Duodenal mucosa (tissue), 2 donors: ENCODE results near the gene SCN5A.

Experiments
- H3K27ac ChIP-seq: one replicate; pipeline ENCODE4 v1.7.0; 2013; ENCODE audit warnings: low read depth, low read length
- H3K27me3 ChIP-seq, 2 donors: one replicate each; pipeline ENCODE4 v1.7.0; 2013; ENCODE audit warnings: low read length in 2 of 2, control low read depth in 1 of 2; ENCODE audit not compliant: insufficient read depth in 2 of 2, control insufficient read depth in 1 of 2
- H3K36me3 ChIP-seq, 2 donors: one replicate each; pipeline ENCODE4 v1.7.0; 2013; ENCODE audit warnings: low read length in 2 of 2, control low read depth in 1 of 2; ENCODE audit not compliant: insufficient read depth in 2 of 2, control insufficient read depth in 1 of 2
- H3K4me1 ChIP-seq, 2 donors: one replicate each; pipeline ENCODE4 v1.7.0; 2013; ENCODE audit warnings: low read length in 2 of 2, control low read depth in 1 of 2; ENCODE audit not compliant: insufficient read depth in 2 of 2, control insufficient read depth in 1 of 2
- H3K4me3 ChIP-seq, 2 donors: one replicate each; pipeline ENCODE4 v1.7.0; 2013; ENCODE audit warnings: low read length in 2 of 2, low read depth in 1 of 2
- H3K9ac ChIP-seq, 2 donors: one replicate each; pipeline ENCODE4 v1.7.0; 2013; ENCODE audit warnings: low read length in 2 of 2, low read depth in 1 of 2
- H3K9me3 ChIP-seq, 2 donors: one replicate each; pipeline ENCODE4 v1.7.0; 2013; ENCODE audit warnings: low read length in 2 of 2, control low read depth in 1 of 2; ENCODE audit not compliant: control insufficient read depth in 1 of 2

Gene SCN5A

GRCh38 chr3:38648024-38648658, 1.3 kb downstream of the SCN5A start:
- Histone ChIP-seq H3K4me1 (peaks cover 6 to 13% of the 10 kb centered on the region in 2 donors), H3K9ac (no peak overlapping the region), H3K27me3 (peaks cover 27 to 33% of the 10 kb centered on the region in 2 donors), H3K4me3 (no peak overlapping the region), H3K27ac (no peak overlapping the region), H3K9me3 (no peaks in the 10 kb centered on the region), H3K36me3 (no peaks in the 10 kb centered on the region)

- Histone ChIP-seq H3K36me3 (no peaks in the 10 kb centered on the region), H3K4me1 (peaks cover 6 to 13% of the 10 kb centered on the region in 2 donors), H3K4me3 (no peak overlapping the region), H3K9ac (no peak overlapping the region), H3K9me3 (no peaks in the 10 kb centered on the region), H3K27ac (no peak overlapping the region), H3K27me3 (peaks cover 27 to 36% of the 10 kb centered on the region in 2 donors)
Measured at GRCh38 chr3:38647217-38647970, 2.1 kb downstream of the SCN5A start.

DNA sequence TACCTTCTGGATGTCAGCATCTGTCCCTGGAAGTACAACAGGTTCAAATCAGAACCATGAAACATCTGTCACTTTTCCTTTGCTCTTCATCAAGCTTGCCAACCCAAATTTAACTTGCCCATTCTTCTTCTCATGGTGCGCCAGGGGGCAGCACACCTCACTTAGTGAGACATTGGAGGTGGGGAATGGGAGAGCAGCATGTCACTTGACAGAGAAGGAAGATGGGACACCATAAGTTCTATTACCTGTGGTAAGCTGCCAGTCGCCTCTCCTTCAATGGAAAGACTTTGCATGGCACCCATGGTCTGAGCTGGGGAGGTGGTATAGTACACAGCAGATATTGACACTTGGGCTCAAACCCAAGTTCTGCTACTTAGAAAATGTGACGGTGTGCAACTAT, 2.9 kb downstream of the SCN5A start:
- Histone ChIP-seq H3K9me3 (no peaks in the 10 kb centered on the region), H3K9ac (no peak overlapping the region), H3K4me1 (peaks cover 6 to 13% of the 10 kb centered on the region in 2 donors), H3K27me3 (peaks cover 27 to 36% of the 10 kb centered on the region in 2 donors), H3K4me3 (no peak overlapping the region), H3K27ac (no peak overlapping the region), H3K36me3 (no peaks in the 10 kb centered on the region)

DNA sequence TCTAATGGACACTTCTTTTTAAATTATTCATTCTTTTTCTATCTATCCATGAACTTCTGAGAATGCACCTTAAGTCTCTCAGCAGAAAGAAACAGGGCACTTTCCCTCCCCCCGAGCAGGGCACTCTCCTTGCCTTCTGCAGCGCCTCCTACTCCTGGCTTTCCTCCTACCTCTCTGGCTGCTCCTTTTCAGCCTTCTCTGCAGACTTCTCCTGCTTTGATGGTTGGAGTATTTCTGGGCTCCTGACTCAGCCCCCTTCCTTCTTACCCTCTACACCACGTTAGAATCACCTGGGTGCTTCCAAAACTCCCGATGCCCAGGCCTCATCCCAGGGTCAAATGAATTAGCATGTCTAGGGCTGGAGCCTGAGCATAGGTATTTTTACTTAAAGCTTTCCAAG, 3.4 kb downstream of the SCN5A start:
- no peak overlapping the region for H3K27ac ChIP-seq
- H3K27me3 ChIP-seq: peaks cover 27 to 33% of the 10 kb centered on the region in 2 donors

GRCh38 chr3:38645601-38646000, 3.9 kb downstream of the SCN5A start:
- Histone ChIP-seq H3K9me3 (no peaks in the 10 kb centered on the region), H3K4me1 (peaks cover 6 to 13% of the 10 kb centered on the region in 2 donors), H3K27ac (no peak overlapping the region), H3K27me3 (peaks cover 27 to 33% of the 10 kb centered on the region in 2 donors), H3K9ac (no peak overlapping the region), H3K36me3 (no peaks in the 10 kb centered on the region), H3K4me3 (no peak overlapping the region)

More for the DNA sequence above, 3.4 kb downstream of the SCN5A start:
- Histone ChIP-seq H3K4me1 (peaks cover 6 to 13% of the 10 kb centered on the region in 2 donors), H3K36me3 (no peaks in the 10 kb centered on the region), H3K9me3 (no peaks in the 10 kb centered on the region), H3K9ac (no peak overlapping the region), H3K4me3 (no peak overlapping the region)

GRCh38 chr3:38645076-38645475, 4.4 kb downstream of the SCN5A start:
- Histone ChIP-seq H3K4me1 (peaks cover 6 to 10% of the 10 kb centered on the region in 2 donors), H3K9ac (no peak overlapping the region), H3K27me3 (peaks cover 22 to 31% of the 10 kb centered on the region in 2 donors), H3K4me3 (no peak overlapping the region), H3K9me3 (no peaks in the 10 kb centered on the region), H3K27ac (no peak overlapping the region), H3K36me3 (no peaks in the 10 kb centered on the region)

DNA sequence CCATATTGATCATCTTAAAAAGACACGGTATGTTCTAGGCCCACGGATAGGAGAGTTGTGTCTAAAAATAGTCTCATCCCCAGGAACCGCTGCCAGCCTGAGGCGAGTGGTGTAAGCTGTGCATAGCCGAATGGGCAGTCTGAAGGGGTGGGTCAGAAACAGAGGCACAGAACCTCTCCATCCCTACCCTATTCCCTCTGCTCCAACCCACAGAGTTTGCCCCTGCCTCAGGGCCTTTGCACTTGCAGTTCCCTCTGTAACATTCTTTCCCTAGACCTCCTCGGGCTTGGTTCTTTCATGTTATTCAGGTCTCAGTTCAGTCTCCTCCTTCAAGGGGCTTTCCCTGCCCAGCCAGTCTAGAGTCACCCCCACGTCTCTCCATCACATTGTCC, 4.8 kb downstream of the SCN5A start:
- H3K27ac ChIP-seq: no peak overlapping the region
- H3K9me3 ChIP-seq: no peaks in the 10 kb centered on the region
- no peaks in the 10 kb centered on the region for H3K36me3 ChIP-seq
- H3K9ac ChIP-seq: no peak overlapping the region
- H3K4me3 ChIP-seq: no peak overlapping the region
- peaks cover 18 to 27% of the 10 kb centered on the region in 2 donors for H3K27me3 ChIP-seq
- H3K4me1 ChIP-seq: peaks cover 6% of the 10 kb centered on the region in 2 donors

DNA sequence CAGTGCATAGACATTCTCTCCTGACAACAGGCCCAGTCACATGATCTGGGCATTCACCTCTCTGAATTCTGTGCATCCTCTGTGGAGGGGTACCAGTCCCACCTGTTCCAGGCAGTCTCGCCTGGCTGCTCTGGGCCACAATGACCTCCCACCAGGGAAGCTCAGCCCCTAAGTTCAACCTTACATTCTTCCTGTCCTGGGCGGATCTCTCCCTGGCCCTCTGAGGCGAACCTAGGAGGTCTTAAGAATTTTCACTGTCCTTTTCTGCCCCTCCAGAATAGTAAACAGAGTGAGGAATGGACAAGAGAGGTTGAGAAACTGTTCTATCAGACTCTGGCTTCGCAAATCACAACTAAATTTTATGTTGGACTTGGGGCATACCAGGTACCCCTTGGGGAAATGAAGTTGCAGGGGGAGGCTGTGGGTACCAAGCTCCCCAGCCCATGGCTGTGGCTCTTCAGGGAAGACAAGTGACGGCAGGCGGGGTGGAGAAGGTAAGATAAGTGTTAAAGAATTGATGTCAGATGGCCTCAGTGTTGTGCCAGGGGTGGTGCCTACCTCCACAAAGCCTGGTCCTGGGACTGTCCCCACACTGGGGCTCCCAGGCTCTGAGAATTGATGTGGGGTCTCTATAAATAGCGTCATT, 5.3 kb downstream of the SCN5A start:
- Histone ChIP-seq H3K27me3 (peaks cover 18 to 27% of the 10 kb centered on the region in 2 donors), H3K9ac (no peak overlapping the region), H3K27ac (no peak overlapping the region), H3K36me3 (no peaks in the 10 kb centered on the region), H3K4me1 (peaks cover 5% of the 10 kb centered on the region in 2 donors), H3K4me3 (no peak overlapping the region), H3K9me3 (no peaks in the 10 kb centered on the region)

- Histone ChIP-seq H3K4me1 (no peaks in the 10 kb centered on the region), H3K4me3 (no peak overlapping the region), H3K27ac (no peak overlapping the region), H3K36me3 (no peaks in the 10 kb centered on the region), H3K9me3 (no peaks in the 10 kb centered on the region), H3K9ac (no peak overlapping the region), H3K27me3 (peaks cover 14 to 22% of the 10 kb centered on the region in 2 donors)
Measured at GRCh38 chr3:38643592-38643991, 5.9 kb downstream of the SCN5A start.

DNA sequence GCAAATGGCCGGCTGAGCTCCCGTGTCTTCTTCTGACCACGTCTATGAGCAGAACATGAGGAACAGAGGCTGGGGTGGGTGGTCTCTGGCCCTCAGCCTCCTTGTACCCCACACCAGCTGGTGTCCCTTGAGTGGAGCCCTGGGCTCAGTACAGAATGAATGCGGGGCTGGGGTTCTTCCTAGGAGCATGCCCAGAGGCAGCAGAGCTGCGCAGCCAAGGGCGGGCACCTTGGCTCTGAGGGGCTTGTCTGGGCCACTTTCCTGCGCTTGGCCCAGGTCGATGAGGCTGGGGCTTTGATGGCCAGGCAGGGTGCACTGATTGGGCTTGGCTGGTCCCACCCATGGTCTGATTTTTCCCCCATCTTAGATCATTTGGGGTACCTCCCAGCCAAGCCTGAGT, 6.4 kb downstream of the SCN5A start:
- Histone ChIP-seq H3K4me3 (no peak overlapping the region), H3K36me3 (no peaks in the 10 kb centered on the region), H3K9ac (no peak overlapping the region), H3K4me1 (no peaks in the 10 kb centered on the region), H3K27me3 (peaks cover 9 to 17% of the 10 kb centered on the region in 2 donors), H3K27ac (no peak overlapping the region), H3K9me3 (no peaks in the 10 kb centered on the region)
